Mucosa of descending colon (tissue), 3 donors: Measurements from ENCODE around the gene CDH1. TPM values are rescaled to one million over a fixed set of nuclear protein-coding genes. Genes with fewer than 3 reads are reported as not detected.

Source experiments
- ATAC-seq: fragments of 200-7000 bp; cut with Tn5 transposase; one replicate; pipeline ENCODE4 v1.9.1; 2020; ENCODE audit warnings: mild to moderate bottlenecking, moderate library complexity
- DNase-seq, 3 donors: peaks; one replicate each; pipeline ENCODE4 v3.0.0-alpha.2; 2020
- H3K36me3 ChIP-seq: fragments of 200-600 bp; one replicate; pipeline ENCODE4 v1.8.0; 2021; ENCODE audit warnings: low read depth, mild to moderate bottlenecking
- H3K4me1 ChIP-seq: fragments of 200-600 bp; one replicate; pipeline ENCODE4 v1.8.0; 2021; ENCODE audit warnings: low read depth, mild to moderate bottlenecking
- H3K4me3 ChIP-seq: fragments of 200-600 bp; one replicate; pipeline ENCODE4 v1.8.0; 2021; ENCODE audit warnings: mild to moderate bottlenecking
- H3K9me3 ChIP-seq: fragments of 200-600 bp; one replicate; pipeline ENCODE4 v1.8.0; 2021; ENCODE audit warnings: mild to moderate bottlenecking
- intact Hi-C, 2 donors: fragments of 100-400 bp; cut with DNase I in 1 of 2; cut with micrococcal nuclease in 1 of 2; formaldehyde crosslinking; loops; one replicate each; pipeline versions ENCODE4 v1.11.0 to v1.11.1; 2022; cut with DNase I, micrococcal nuclease
- total RNA-seq, 3 donors: library from RNA; stranded (reverse); fragmentation: NEBNext Ultra II Directional in 2 of 3; extraction: Animal tissue kit (Norgen Biotek cat#: 25700) in 2 of 3; gene quantifications; one replicate each; pipeline versions ENCODE4 v1.2.1 to v1.2.4, GENCODE V29; 2021 to 2023
- TF ChIP-seq, protein P1 (sequence below): fragments of 200-600 bp; IDR thresholded peaks from one replicate; pipeline ENCODE4 v1.8.0; 2022; ENCODE audit warnings: antibody characterized with exemption, mild to moderate bottlenecking
- donor health status: DM: no; HTN: no; CAD: no; lungs with moderate emphysema.
- donor health status: DM: no; HTN: no; CAD: no.
- donor health status: DM: no; HTN: yes; CAD: no.

Gene CDH1
- total RNA-seq, 3 donors from 2014 or later = 284 to 777 (median 667) TPM

DNA sequence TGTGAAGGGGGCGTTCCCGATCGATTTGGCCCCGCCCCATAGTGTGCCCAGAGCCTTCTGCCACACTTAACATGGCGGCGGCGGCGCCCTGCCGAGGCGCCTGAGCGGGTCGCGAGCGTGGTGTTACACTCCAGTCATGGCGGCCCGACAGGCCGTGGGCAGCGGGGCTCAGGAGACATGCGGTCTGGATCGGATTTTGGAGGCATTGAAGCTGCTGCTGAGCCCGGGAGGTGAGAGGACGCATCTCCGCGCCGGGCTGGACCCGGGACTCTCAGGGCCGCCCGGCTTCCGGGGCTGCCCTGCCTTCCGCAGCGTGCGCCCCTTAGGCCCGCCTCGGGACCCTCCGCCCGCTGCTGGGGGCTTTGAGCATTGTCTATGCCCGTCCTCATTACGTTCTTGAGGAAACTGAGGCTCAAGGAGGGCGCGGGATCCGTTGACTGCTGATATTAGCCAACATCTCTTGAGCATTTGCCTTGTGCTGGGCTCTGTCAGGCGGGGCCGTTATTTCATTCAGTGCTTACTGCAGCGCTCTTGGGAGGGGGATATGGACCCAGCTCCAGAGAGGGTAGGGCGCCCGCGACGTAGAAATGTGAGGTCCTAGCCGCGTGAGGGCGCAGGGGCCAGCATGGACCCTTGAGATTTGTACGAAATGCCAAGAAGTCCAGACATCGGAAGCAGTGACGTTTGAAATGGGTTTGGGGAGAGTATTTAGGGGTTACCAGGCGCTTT is 106.6 kb downstream of the CDH1 start, which contains the start of gene TANGO6:
TANGO6 (plus strand) TSS at position 50 of the 729 bp plus-strand sequence; CDS start at position 137, 87 bp downstream.
- TF ChIP-seq, protein P1, sequence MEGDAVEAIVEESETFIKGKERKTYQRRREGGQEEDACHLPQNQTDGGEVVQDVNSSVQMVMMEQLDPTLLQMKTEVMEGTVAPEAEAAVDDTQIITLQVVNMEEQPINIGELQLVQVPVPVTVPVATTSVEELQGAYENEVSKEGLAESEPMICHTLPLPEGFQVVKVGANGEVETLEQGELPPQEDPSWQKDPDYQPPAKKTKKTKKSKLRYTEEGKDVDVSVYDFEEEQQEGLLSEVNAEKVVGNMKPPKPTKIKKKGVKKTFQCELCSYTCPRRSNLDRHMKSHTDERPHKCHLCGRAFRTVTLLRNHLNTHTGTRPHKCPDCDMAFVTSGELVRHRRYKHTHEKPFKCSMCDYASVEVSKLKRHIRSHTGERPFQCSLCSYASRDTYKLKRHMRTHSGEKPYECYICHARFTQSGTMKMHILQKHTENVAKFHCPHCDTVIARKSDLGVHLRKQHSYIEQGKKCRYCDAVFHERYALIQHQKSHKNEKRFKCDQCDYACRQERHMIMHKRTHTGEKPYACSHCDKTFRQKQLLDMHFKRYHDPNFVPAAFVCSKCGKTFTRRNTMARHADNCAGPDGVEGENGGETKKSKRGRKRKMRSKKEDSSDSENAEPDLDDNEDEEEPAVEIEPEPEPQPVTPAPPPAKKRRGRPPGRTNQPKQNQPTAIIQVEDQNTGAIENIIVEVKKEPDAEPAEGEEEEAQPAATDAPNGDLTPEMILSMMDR = no peak
- ATAC-seq (peak; percentile 97), DNase-seq (peak; percentile 90 to 91 (median 90))
- Histone ChIP-seq H3K9me3 (no peaks in the 10 kb centered on the region), H3K36me3 (no peaks in the 10 kb centered on the region), H3K4me1 (no peaks in the 10 kb centered on the region), H3K4me3 (peak within 1 kb of the TSS; percentile 72)
- intact Hi-C loops = no loop called here

DNA sequence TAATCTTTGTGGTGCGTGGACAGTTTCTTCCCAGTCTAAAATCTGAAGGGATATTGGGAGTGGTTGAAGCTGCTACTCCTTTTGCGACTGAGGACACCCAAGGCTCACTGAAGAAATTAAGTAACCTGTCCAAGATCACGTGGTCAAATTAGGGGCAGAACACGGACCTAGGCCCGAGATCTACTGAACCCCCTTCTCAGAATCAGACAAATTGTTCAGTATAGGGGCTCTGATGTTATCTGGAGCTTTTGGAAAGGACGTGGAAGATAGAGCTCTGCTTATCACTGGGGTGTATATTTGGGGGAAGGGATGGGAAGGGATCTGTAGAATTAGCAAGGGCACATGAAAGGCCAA is 107.1 kb downstream of the CDH1 start:
- Histone ChIP-seq H3K4me1 (no peaks in the 10 kb centered on the region), H3K4me3 (no peak overlapping the region), H3K36me3 (no peaks in the 10 kb centered on the region), H3K9me3 (no peaks in the 10 kb centered on the region)
- TF ChIP-seq, protein P1 = no peak
- intact Hi-C loops = no loop called here
- no peak for ATAC-seq
- no peak for DNase-seq

DNA sequence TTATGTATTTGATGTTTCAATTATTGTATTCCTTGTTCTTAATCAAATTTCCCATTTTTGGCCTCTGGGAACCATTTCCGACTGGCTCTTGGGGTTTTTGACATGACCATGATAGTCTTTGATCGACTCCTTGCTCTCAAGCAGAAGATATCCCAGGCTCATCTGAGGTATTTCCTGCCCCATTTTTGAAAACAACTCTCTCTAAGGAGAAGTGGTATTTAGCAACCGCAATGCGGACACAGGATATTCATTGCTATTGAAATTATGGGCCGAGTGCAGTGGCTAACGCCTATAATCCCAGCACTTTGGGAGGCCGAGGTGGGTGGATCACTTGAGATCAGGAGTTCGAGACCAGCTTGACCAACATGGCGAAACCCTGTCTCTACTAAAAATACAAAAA is 111.7 kb downstream of the CDH1 start:
- no peak overlapping the region for H3K4me3 ChIP-seq
- no peaks in the 10 kb centered on the region for H3K36me3 ChIP-seq
- no peaks in the 10 kb centered on the region for H3K9me3 ChIP-seq
- TF ChIP-seq, protein P1 = no peak
- no peak for DNase-seq
- no peak for ATAC-seq
- intact Hi-C loops = no loop called here
- no peaks in the 10 kb centered on the region for H3K4me1 ChIP-seq

DNA sequence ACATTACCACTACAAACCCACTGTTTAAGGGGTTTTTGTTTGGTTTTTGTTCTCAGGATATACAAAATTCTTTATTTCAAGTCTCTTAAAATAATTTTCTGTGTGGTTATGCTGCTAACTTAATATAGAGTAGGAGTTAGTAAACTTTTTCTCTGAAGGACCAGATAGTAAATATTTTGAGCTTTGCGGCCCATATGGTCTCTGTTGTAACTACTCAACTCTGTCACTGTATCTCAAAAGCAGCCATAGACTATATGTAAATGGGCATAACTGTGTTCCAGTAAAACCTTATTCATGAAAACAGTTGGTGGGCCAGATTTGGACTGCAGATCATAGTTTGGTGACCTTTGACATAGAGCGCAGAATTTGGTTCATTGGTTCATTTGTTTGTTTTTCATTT is 113.4 kb downstream of the CDH1 start:
- H3K4me1 ChIP-seq = no peaks in the 10 kb centered on the region
- ATAC-seq (no peak), DNase-seq (no peak)
- H3K4me3 ChIP-seq = no peak overlapping the region
- TF ChIP-seq, protein P1 = no peak
- H3K36me3 ChIP-seq = no peaks in the 10 kb centered on the region
- H3K9me3 ChIP-seq = no peaks in the 10 kb centered on the region
- intact Hi-C loops = no loop called here

DNA sequence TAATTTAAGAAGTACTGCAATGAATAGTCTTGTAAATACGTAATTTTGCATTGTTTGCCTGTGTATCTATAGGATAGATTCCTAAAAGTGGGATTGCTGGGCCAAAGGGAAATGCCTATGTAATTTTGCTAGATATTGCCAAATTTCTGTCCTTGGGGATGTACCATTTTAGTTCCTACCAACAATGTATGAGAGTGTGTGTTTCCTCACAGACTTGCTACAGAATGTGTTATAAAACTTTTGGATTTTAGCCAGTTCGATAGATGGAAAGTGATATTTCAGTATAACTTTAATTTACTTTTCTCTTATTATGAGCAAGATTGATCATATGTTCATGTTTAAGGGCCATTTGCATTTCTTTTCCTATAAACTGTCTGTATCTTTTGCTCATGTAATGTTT is 114.5 kb downstream of the CDH1 start:
- no peaks in the 10 kb centered on the region for H3K36me3 ChIP-seq
- ATAC-seq (no peak), DNase-seq (no peak)
- TF ChIP-seq, protein P1 = no peak
- no peaks in the 10 kb centered on the region for H3K9me3 ChIP-seq
- no peaks in the 10 kb centered on the region for H3K4me1 ChIP-seq
- intact Hi-C loops = no loop called here
- no peak overlapping the region for H3K4me3 ChIP-seq

DNA sequence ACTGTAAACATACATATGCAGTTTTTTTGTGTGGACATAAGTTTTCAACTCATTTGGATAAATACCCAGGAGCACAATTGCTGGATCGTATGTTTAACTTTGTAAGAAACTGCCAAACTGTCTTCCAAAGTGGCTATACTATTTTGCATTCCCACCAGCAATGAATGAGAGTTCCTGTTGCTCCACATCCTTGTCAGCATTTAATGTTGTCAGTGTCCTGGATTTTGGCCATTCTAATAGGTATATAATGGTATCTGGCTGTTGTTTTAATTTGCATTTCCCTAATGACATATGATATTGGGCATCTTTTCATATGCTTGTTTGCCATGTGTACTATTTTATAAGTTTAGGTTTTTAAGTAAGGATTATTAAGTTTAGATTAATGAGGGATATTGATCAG is 120.4 kb downstream of the CDH1 start:
- no peaks in the 10 kb centered on the region for H3K9me3 ChIP-seq
- no peak overlapping the region for H3K4me3 ChIP-seq
- no peak for ATAC-seq
- H3K36me3 ChIP-seq = no peaks in the 10 kb centered on the region
- intact Hi-C loops = no loop called here
- TF ChIP-seq, protein P1 = no peak
- DNase-seq = no peak
- no peaks in the 10 kb centered on the region for H3K4me1 ChIP-seq
